Mesenchymal stem cell (in vitro differentiated cells and primary cell): ENCODE results near the gene TAS2R41.

ENCODE experiments used
- DNase-seq: peaks from one replicate; pipeline ENCODE4 v3.0.0-alpha.2; 2013
- H2AFZ ChIP-seq: one replicate; pipeline ENCODE4 v1.6.1; 2013; ENCODE audit warnings: low read depth, mild to moderate bottlenecking, control low read depth, inconsistent platforms, low read length, moderate library complexity
- H2AK5ac ChIP-seq: 2 replicates; pipeline ENCODE4 v1.6.1; 2013; ENCODE audit warnings: low read length, moderate library complexity, mild to moderate bottlenecking, inconsistent platforms; ENCODE audit not compliant: severe bottlenecking
- H2BK120ac ChIP-seq: one replicate; pipeline ENCODE4 v1.6.1; 2013; ENCODE audit warnings: low read depth, mild to moderate bottlenecking, inconsistent platforms, low read length, moderate library complexity
- H2BK12ac ChIP-seq, 2 experiments: one replicate each; pipeline ENCODE4 v1.6.1; 2013; ENCODE audit warnings: inconsistent platforms in 2 of 2, low read length in 2 of 2, mild to moderate bottlenecking in 2 of 2, moderate library complexity in 2 of 2, control low read depth in 1 of 2
- H2BK15ac ChIP-seq: one replicate; pipeline ENCODE4 v1.6.1; 2013; ENCODE audit warnings: mild to moderate bottlenecking, low read depth, inconsistent platforms; ENCODE audit not compliant: poor library complexity, severe bottlenecking
- H2BK5ac ChIP-seq: 2 replicates; pipeline ENCODE4 v1.6.1; 2013; ENCODE audit warnings: low read depth, mild to moderate bottlenecking, low read length, control low read depth, inconsistent platforms; ENCODE audit not compliant: poor library complexity, severe bottlenecking
- H3K14ac ChIP-seq, 2 experiments: one replicate each; pipeline ENCODE4 v1.6.1; 2013; ENCODE audit warnings: inconsistent platforms in 2 of 2, low read length in 2 of 2, control low read depth in 1 of 2, mild to moderate bottlenecking in 1 of 2, moderate library complexity in 1 of 2
- H3K18ac ChIP-seq, 2 experiments: one replicate each; pipeline ENCODE4 v1.6.1; 2013; ENCODE audit warnings: inconsistent platforms in 2 of 2, low read length in 2 of 2, control low read depth in 1 of 2, low read depth in 1 of 2, mild to moderate bottlenecking in 1 of 2
- H3K23ac ChIP-seq, 2 experiments: one replicate each; pipeline ENCODE4 v1.6.1; 2013; ENCODE audit warnings: inconsistent platforms in 2 of 2, low read length in 2 of 2, mild to moderate bottlenecking in 2 of 2, moderate library complexity in 2 of 2, control low read depth in 1 of 2
- H3K27ac ChIP-seq: 2 replicates; pipeline ENCODE4 v1.5.1; 2013; ENCODE audit warnings: mild to moderate bottlenecking, moderate library complexity, low read length, control low read depth, inconsistent platforms; ENCODE audit not compliant: poor library complexity, severe bottlenecking
- H3K27me3 ChIP-seq, 2 experiments: 2 replicates each; pipeline versions ENCODE4 v1.6.1 to v1.7.0; 2013; ENCODE audit warnings: low read length in 2 of 2, mild to moderate bottlenecking in 2 of 2, moderate library complexity in 2 of 2, control low read depth in 1 of 2, inconsistent platforms in 1 of 2; ENCODE audit not compliant: control insufficient read depth in 1 of 2, insufficient read depth in 1 of 2
- H3K36me3 ChIP-seq, 2 experiments: 2 replicates each; pipeline versions ENCODE4 v1.6.1 to v1.7.0; 2013; ENCODE audit warnings: low read length in 2 of 2, control low read depth in 1 of 2, inconsistent platforms in 1 of 2, low read depth in 1 of 2, mild to moderate bottlenecking in 1 of 2; ENCODE audit not compliant: insufficient read depth in 2 of 2, control insufficient read depth in 1 of 2
- H3K4ac ChIP-seq, 2 experiments: one replicate each; pipeline ENCODE4 v1.6.1; 2013; ENCODE audit warnings: inconsistent platforms in 2 of 2, low read length in 2 of 2, mild to moderate bottlenecking in 2 of 2, moderate library complexity in 2 of 2, control low read depth in 1 of 2, low read depth in 1 of 2
- H3K4me1 ChIP-seq: 2 replicates; pipeline ENCODE4 v1.6.1; 2013; ENCODE audit warnings: low read depth, low read length, control low read depth; ENCODE audit not compliant: control insufficient read depth, insufficient read depth
- H3K4me2 ChIP-seq: 2 replicates; pipeline ENCODE4 v1.6.1; 2013; ENCODE audit warnings: low read length, mild to moderate bottlenecking, inconsistent platforms; ENCODE audit not compliant: poor library complexity, severe bottlenecking
- H3K4me3 ChIP-seq, 2 experiments: 2 replicates each; pipeline versions ENCODE4 v1.5.1 to v1.7.0; 2013; ENCODE audit warnings: low read length in 2 of 2, mild to moderate bottlenecking in 2 of 2, control low read depth in 1 of 2, low read depth in 1 of 2; ENCODE audit not compliant: insufficient read depth in 1 of 2
- H3K79me1 ChIP-seq: replicated peaks from 2 replicates; pipeline ENCODE4 v1.6.1; 2013; ENCODE audit warnings: mild to moderate bottlenecking, control low read depth, low read length, inconsistent platforms; ENCODE audit not compliant: poor library complexity, severe bottlenecking
- H3K9ac ChIP-seq: 2 replicates; pipeline ENCODE4 v1.7.0; 2013; ENCODE audit warnings: mild to moderate bottlenecking, low read length, moderate library complexity
- H3K9me3 ChIP-seq: 2 replicates; pipeline ENCODE4 v1.7.0; 2013; ENCODE audit warnings: mild to moderate bottlenecking, low read length; ENCODE audit not compliant: control insufficient read depth
- H4K8ac ChIP-seq: one replicate; pipeline ENCODE4 v1.6.1; 2013; ENCODE audit warnings: inconsistent platforms, mild to moderate bottlenecking, low read length, moderate library complexity
- H4K91ac ChIP-seq: one replicate; pipeline ENCODE4 v1.6.1; 2013; ENCODE audit warnings: mild to moderate bottlenecking, low read length, inconsistent platforms
- WGBS: methylation state at CpG from one replicate; pipeline ENCODE4 v1.1.7; 2013; ENCODE audit warnings: mixed read lengths; 5-methylcytosine and 5-hydroxymethylcytosine counted together

TAS2R41 gene

DNA sequence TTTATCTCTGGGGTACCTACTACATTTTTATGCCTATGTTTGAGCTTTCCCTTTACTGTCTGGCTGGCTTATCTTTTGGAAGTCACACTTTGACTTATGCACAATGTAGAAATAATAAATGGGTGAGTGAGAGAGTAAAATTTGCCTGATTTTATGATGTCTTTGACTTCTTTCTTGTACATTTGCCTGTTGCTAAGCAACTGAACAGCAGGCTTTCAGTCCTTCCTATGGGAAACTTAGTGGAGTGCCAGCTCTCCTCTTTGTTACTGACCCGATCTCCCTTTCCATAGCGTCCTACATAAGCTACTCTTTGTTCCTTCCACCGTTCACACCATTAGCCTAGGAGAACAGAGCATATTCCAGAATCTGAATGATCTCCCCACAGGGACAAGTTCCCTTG, 30.2 kb upstream of the TAS2R41 start:
- Histone ChIP-seq H4K91ac (no peak overlapping the region), H3K36me3 (no peaks in the 10 kb centered on the region), H3K23ac (no peak overlapping the region), H2BK12ac (no peak overlapping the region), H3K27me3 (no peaks in the 10 kb centered on the region), H3K18ac (no peak overlapping the region), H3K4me2 (no peak overlapping the region), H2BK15ac (no peak overlapping the region), H2BK120ac (no peak overlapping the region), H3K9ac (no peak overlapping the region), H3K4ac (no peak overlapping the region), H3K27ac (no peak overlapping the region), H2AK5ac (no peak overlapping the region), H3K4me1 (no peaks in the 10 kb centered on the region), H2AFZ (no peak overlapping the region), H4K8ac (no peak overlapping the region), H3K14ac (no peak overlapping the region), H3K4me3 (no peak overlapping the region), H2BK5ac (no peak overlapping the region), H3K79me1 (no peaks in the 10 kb centered on the region), H3K9me3 (no peaks in the 10 kb centered on the region)
- no peak for DNase-seq
- WGBS = 87% methylated on average over 2 of the region's 3 CpGs

DNA sequence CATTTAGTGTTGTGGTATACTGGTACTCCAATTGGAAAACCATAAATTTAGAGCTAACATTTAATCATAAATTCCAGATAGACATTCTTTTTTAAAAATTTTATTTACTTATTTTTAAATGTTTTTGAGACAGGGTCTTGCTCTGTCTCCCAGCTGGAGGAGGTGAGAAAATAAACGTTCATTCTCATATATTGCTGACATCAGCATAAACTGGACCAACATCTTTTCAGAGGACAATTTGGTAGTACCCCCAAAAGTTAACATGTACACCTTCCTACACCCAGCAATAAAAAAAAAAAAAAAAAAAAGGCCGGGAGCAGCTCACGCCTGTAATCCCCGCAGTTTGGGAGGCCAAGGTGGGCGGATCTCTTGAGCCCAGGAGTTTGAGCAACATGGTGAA, 29.2 kb upstream of the TAS2R41 start:
- Histone ChIP-seq H3K36me3 (no peaks in the 10 kb centered on the region), H3K4me3 (no peak overlapping the region), H3K27me3 (no peaks in the 10 kb centered on the region), H3K27ac (no peak overlapping the region), H3K14ac (no peak overlapping the region), H3K9me3 (no peaks in the 10 kb centered on the region), H2BK5ac (no peak overlapping the region), H2BK120ac (no peak overlapping the region), H2BK12ac (no peak overlapping the region), H3K23ac (no peak overlapping the region), H4K91ac (no peak overlapping the region), H3K4me2 (no peak overlapping the region), H4K8ac (no peak overlapping the region), H3K79me1 (no peaks in the 10 kb centered on the region), H3K4me1 (no peaks in the 10 kb centered on the region), H2AFZ (no peak overlapping the region), H3K18ac (no peak overlapping the region), H2BK15ac (no peak overlapping the region), H2AK5ac (no peak overlapping the region), H3K4ac (no peak overlapping the region), H3K9ac (no peak overlapping the region)
- WGBS = 89% methylated on average over 5 of the region's 5 CpGs
- DNase-seq = no peak

DNA sequence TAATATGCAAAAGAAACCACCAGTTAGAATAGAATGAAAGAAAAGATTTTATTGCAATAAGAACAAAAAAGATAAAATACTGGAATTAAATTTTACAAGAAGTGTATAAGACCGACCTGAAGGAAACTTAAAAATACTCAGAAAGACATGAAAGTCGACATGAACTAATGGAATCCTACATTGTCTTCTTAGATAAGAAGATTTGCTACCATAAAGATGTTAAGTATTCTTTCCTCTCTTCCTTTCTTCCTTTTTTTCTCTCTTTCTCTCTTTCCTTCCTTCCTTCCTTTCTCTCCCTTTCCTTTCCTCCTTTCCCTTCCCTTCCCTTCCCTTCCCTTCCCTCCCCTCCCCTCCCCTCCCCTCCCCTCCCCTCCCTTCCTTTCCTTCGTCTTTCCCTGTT, 27.9 kb upstream of the TAS2R41 start:
- Histone ChIP-seq H3K27ac (no peak overlapping the region), H3K18ac (no peak overlapping the region), H3K27me3 (no peaks in the 10 kb centered on the region), H2BK5ac (no peak overlapping the region), H3K4ac (no peak overlapping the region), H2BK120ac (no peak overlapping the region), H3K4me1 (no peaks in the 10 kb centered on the region), H4K8ac (no peak overlapping the region), H2BK15ac (no peak overlapping the region), H2AFZ (no peak overlapping the region), H3K4me3 (no peak overlapping the region), H3K4me2 (no peak overlapping the region), H2BK12ac (no peak overlapping the region), H3K9me3 (no peaks in the 10 kb centered on the region), H3K36me3 (no peaks in the 10 kb centered on the region), H4K91ac (no peak overlapping the region), H3K14ac (no peak overlapping the region), H3K9ac (no peak overlapping the region), H3K79me1 (no peaks in the 10 kb centered on the region), H3K23ac (no peak overlapping the region), H2AK5ac (no peak overlapping the region)
- DNase-seq = no peak
- WGBS = 90% methylated on average over 1 of the region's 3 CpGs

DNA sequence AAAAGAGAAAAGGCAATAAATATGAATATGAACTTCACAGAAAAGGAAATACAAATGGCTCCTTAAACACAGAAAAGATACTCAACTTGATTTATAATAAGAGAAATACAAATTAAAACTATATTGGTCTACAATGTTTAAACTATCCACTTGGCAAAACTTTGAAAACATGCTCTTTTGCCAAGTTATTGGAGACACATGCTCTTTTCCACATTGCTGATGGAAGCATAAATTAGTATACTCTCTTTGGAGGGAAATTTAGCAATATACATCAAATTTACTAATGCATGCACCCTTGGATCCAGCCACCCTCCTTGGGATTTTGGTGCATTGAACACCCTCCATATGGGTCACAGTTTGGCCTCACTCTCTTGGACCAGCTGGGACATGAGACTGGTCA, 26.6 kb upstream of the TAS2R41 start:
- no peak overlapping the region for H3K4ac ChIP-seq
- no peak overlapping the region for H2BK15ac ChIP-seq
- DNase-seq = no peak
- H3K9ac ChIP-seq = no peak overlapping the region
- H4K91ac ChIP-seq = no peak overlapping the region
- no peak overlapping the region for H3K4me3 ChIP-seq
- H3K18ac ChIP-seq = no peak overlapping the region
- H3K79me1 ChIP-seq = no peaks in the 10 kb centered on the region
- H3K27me3 ChIP-seq = no peaks in the 10 kb centered on the region
- H4K8ac ChIP-seq = no peak overlapping the region
- H3K23ac ChIP-seq = no peak overlapping the region
- no peak overlapping the region for H2BK120ac ChIP-seq
- no peak overlapping the region for H2BK5ac ChIP-seq
- no peak overlapping the region for H2AK5ac ChIP-seq
- no peak overlapping the region for H2AFZ ChIP-seq
- no peak overlapping the region for H3K14ac ChIP-seq
- H3K36me3 ChIP-seq = no peaks in the 10 kb centered on the region
- no peaks in the 10 kb centered on the region for H3K9me3 ChIP-seq
- H3K4me1 ChIP-seq = no peaks in the 10 kb centered on the region
- H2BK12ac ChIP-seq = no peak overlapping the region
- no peak overlapping the region for H3K4me2 ChIP-seq
- H3K27ac ChIP-seq = no peak overlapping the region
